Osteocyte (in vitro differentiated cells): Measurements from ENCODE around the gene TLR9. TPM values are rescaled to one million over a fixed set of nuclear protein-coding genes. Genes with fewer than 3 reads are reported as not detected.

Experiments used
- DNase-seq: peaks from one replicate; pipeline ENCODE4 v3.0.0; 2021; ENCODE audit warnings: mixed read lengths; ENCODE audit not compliant: unreplicated experiment; ENCODE audit errors: extremely low spot score
- H3K27ac Mint-ChIP-seq: one replicate; pipeline ENCODE4 v1.8.0; 2021; ENCODE audit warnings: mild to moderate bottlenecking, mixed read lengths; ENCODE audit not compliant: unreplicated experiment
- H3K27me3 Mint-ChIP-seq: one replicate; pipeline ENCODE4 v1.8.0; 2021; ENCODE audit warnings: mixed read lengths; ENCODE audit not compliant: unreplicated experiment
- H3K36me3 Mint-ChIP-seq: one replicate; pipeline ENCODE4 v1.8.0; 2021; ENCODE audit warnings: mixed read lengths; ENCODE audit not compliant: unreplicated experiment
- H3K4me1 Mint-ChIP-seq: one replicate; pipeline ENCODE4 v1.8.0; 2021; ENCODE audit warnings: mixed read lengths; ENCODE audit not compliant: unreplicated experiment
- H3K4me3 Mint-ChIP-seq: one replicate; pipeline ENCODE4 v1.8.0; 2021; ENCODE audit warnings: mild to moderate bottlenecking, moderate library complexity, mixed read lengths; ENCODE audit not compliant: unreplicated experiment
- H3K9me3 Mint-ChIP-seq: one replicate; pipeline ENCODE4 v1.8.0; 2021; ENCODE audit warnings: mixed read lengths; ENCODE audit not compliant: unreplicated experiment
- CTCF ChIP-seq: fragments of 200-600 bp; sonication (generic); IDR thresholded peaks from 2 replicates; pipeline ENCODE4 v1.5.0; 2021; ENCODE audit warnings: antibody characterized with exemption, mild to moderate bottlenecking, moderate library complexity
- total RNA-seq: library from RNA; stranded (reverse); gene quantifications from 2 replicates; pipeline ENCODE4 v1.2.1, GENCODE V29; 2021

The TLR9 gene
- total RNA-seq, 1 donor from 2014 or later, result not detected

GRCh38 chr3:52185837-52186236 lies 39.6 kb downstream of the TLR9 start:
- no peak for DNase-seq
- no peak overlapping the region for H3K4me3 Mint-ChIP-seq
- H3K27ac Mint-ChIP-seq, result no peak overlapping the region
- H3K36me3 Mint-ChIP-seq, result no peaks in the 10 kb centered on the region
- H3K4me1 Mint-ChIP-seq, result peaks cover 10% of the 10 kb centered on the region
- no peak for TF ChIP-seq CTCF
- H3K9me3 Mint-ChIP-seq, result no peaks in the 10 kb centered on the region
- H3K27me3 Mint-ChIP-seq, result no peaks in the 10 kb centered on the region

- Mint-ChIP-seq H3K4me1 (peaks cover 5% of the 10 kb centered on the region), H3K4me3 (no peak overlapping the region), H3K27me3 (no peaks in the 10 kb centered on the region), H3K9me3 (no peaks in the 10 kb centered on the region), H3K36me3 (no peaks in the 10 kb centered on the region), H3K27ac (no peak overlapping the region)
- no peak for TF ChIP-seq CTCF
- DNase-seq, result no peak
These were observed 40.1 kb downstream of the TLR9 start for GRCh38 chr3:52185311-52185710.

GRCh38 chr3:52184690-52185089 lies 40.8 kb downstream of the TLR9 start:
- Mint-ChIP-seq H3K4me1 (no peaks in the 10 kb centered on the region), H3K27me3 (no peaks in the 10 kb centered on the region), H3K4me3 (no peak overlapping the region), H3K36me3 (no peaks in the 10 kb centered on the region), H3K9me3 (no peaks in the 10 kb centered on the region), H3K27ac (no peak overlapping the region)
- TF ChIP-seq CTCF, result no peak
- no peak for DNase-seq

GRCh38 chr3:52183786-52184445 lies 41.5 kb downstream of the TLR9 start:
- Mint-ChIP-seq H3K27me3 (no peaks in the 10 kb centered on the region), H3K4me3 (no peak overlapping the region), H3K4me1 (no peaks in the 10 kb centered on the region)

GRCh38 chr3:52182691-52183090 lies 42.8 kb downstream of the TLR9 start:
- Mint-ChIP-seq H3K4me3 (no peak overlapping the region), H3K27ac (no peak overlapping the region), H3K9me3 (no peaks in the 10 kb centered on the region), H3K4me1 (no peaks in the 10 kb centered on the region), H3K36me3 (no peaks in the 10 kb centered on the region), H3K27me3 (no peaks in the 10 kb centered on the region)
- DNase-seq, result no peak
- TF ChIP-seq CTCF, result no peak

More at GRCh38 chr3:52183786-52184445, 41.5 kb downstream of the TLR9 start:
- Mint-ChIP-seq H3K27ac (no peak overlapping the region), H3K9me3 (no peaks in the 10 kb centered on the region), H3K36me3 (no peaks in the 10 kb centered on the region)
- no peak for TF ChIP-seq CTCF
- no peak for DNase-seq
